ENCODE data around the gene VPS13A. TPM values are rescaled to one million over a fixed set of nuclear protein-coding genes. Genes with fewer than 3 reads are reported as not detected.
"Not testable (repeated sequence)": the region's sequence is repeated elsewhere in the genome, so short reads cannot be mapped to it uniquely, and the experiment has no call there.

Gene VPS13A
- total and polyA plus RNA-seq, 8 donors: 7.4 to 19.1 (median 15.6) TPM

- ATAC-seq (no peak), FAIRE-seq (no peak), DNase-seq (no peak)
- Histone ChIP-seq H3K36me3 (no peaks in the 10 kb centered on the region), H3K9me3 (no peaks in the 10 kb centered on the region), H3K4me1 (no peaks in the 10 kb centered on the region), H3K4me3 (no peak overlapping the region), H3K27me3 (no peaks in the 10 kb centered on the region), H3K27ac (no peak overlapping the region)
- TF ChIP-seq CTCF (IDR thresholded peaks at IDR 0.05): no peak
- intact Hi-C loops (cut with DNase I): no loop called here
These were observed 207.1 kb downstream of the VPS13A start for GRCh38 chr9:77384406-77384805.

DNA sequence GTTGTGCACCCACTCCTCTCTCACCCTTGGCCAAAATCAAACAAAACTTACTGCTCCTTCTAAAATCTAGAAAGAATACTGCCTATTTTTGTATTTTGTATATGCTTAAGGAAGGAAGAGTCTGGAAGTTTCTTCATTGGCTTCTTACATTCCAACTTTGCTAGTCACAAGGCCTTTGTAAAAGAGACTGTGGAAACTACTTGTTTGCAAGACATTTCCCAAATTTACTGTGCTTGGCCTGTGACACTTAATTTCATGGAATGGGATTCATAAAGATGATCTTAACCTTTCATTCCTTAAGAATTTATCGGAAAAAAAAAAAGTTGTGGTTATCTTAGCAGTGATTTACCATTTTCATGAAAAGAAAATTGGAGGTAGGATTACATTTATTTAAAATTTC lies 208.9 kb downstream of the VPS13A start:
- Histone ChIP-seq H3K4me1 (no peaks in the 10 kb centered on the region), H3K9me3 (no peaks in the 10 kb centered on the region), H3K27me3 (no peaks in the 10 kb centered on the region), H3K27ac (no peak overlapping the region), H3K36me3 (no peaks in the 10 kb centered on the region), H3K4me3 (no peak overlapping the region)
- no peak for DNase-seq
- WGBS, 2 donors: 26 to 43% methylated on average over 1 of the region's 1 CpG
- intact Hi-C loops (cut with DNase I): no loop called here
- no peak for FAIRE-seq
- ATAC-seq: no peak
- no peak for TF ChIP-seq CTCF (IDR thresholded peaks at IDR 0.05)

- 97 to 98% methylated on average over 3 of the region's 3 CpGs for WGBS, 2 donors
- intact Hi-C loops (cut with DNase I): no loop called here
- Histone ChIP-seq H3K4me1 (no peaks in the 10 kb centered on the region), H3K4me3 (no peak overlapping the region), H3K9me3 (no peaks in the 10 kb centered on the region), H3K27ac (no peak overlapping the region), H3K27me3 (no peaks in the 10 kb centered on the region), H3K36me3 (no peaks in the 10 kb centered on the region)
- ATAC-seq (no peak), DNase-seq (no peak), FAIRE-seq (no peak)
- no peak for TF ChIP-seq CTCF (IDR thresholded peaks at IDR 0.05)
These were observed 214.5 kb downstream of the VPS13A start for GRCh38 chr9:77391834-77392233.

- intact Hi-C loops (cut with DNase I): no loop called here
- WGBS, 2 donors: 94 to 95% methylated on average over 7 of the region's 7 CpGs
- Histone ChIP-seq H3K36me3 (no peaks in the 10 kb centered on the region), H3K9me3 (no peaks in the 10 kb centered on the region), H3K27ac (no peak overlapping the region), H3K4me1 (no peaks in the 10 kb centered on the region), H3K27me3 (no peaks in the 10 kb centered on the region), H3K4me3 (no peak overlapping the region)
- FAIRE-seq (no peak), ATAC-seq (no peak), DNase-seq (no peak)
- TF ChIP-seq CTCF (IDR thresholded peaks at IDR 0.05): no peak
These were observed 215.0 kb downstream of the VPS13A start for GRCh38 chr9:77392328-77392727.

DNA sequence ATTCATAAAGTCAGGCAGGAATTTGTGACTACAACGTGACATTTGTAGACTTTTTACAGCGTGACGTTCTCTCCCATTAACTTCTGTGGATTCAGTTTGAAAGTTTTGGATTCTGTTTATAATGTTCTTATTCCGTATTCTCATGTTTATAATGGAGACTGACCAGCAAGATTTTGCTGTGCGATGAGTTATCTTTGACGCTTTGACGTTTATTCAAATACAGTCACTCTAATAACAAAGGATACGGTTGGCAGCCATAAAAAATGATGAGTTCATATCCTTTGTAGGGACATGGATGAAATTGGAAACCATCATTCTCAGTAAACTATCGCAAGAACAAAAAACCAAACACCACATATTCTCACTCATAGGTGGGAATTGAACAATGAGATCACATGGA lies 221.2 kb downstream of the VPS13A start:
- H3K4me1 ChIP-seq; intact Hi-C loops (cut with DNase I); ATAC-seq; DNase-seq; H3K9me3 ChIP-seq; FAIRE-seq; H3K36me3 ChIP-seq; H3K27me3 ChIP-seq; H3K27ac ChIP-seq; H3K4me3 ChIP-seq: not testable (repeated sequence)
- 95 to 97% methylated on average over 9 of the region's 9 CpGs for WGBS, 2 donors

DNA sequence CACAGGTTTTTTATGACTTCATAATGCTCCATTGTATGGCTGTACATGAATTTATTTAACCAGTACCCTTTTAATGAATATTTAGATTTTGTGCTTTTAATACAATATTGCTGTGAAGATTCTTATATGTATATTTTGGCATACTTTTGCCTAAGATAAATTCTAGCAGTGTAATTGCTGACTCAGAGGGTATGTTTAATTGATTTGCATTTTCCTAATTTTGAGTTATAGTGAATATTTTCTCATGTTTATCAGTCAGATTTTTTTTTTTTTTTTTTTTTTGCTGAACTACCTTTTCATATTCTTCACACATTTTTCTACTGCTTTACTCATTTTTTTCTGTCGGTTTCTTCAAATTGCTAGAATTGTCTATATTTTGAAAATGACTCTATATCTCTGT lies 222.6 kb downstream of the VPS13A start:
- TF ChIP-seq CTCF (IDR thresholded peaks at IDR 0.05): no peak
- FAIRE-seq (no peak), DNase-seq (no peak), ATAC-seq (no peak)
- WGBS, 2 donors: 95 to 100% methylated on average over 1 of the region's 1 CpG
- Histone ChIP-seq H3K27ac (no peak overlapping the region), H3K4me1 (no peaks in the 10 kb centered on the region), H3K4me3 (no peak overlapping the region), H3K36me3 (no peaks in the 10 kb centered on the region), H3K27me3 (no peaks in the 10 kb centered on the region), H3K9me3 (no peaks in the 10 kb centered on the region)
- intact Hi-C loops (cut with DNase I): no loop called here

Data from pancreas (tissue), 10 donors.